ENCODE measurements around the gene RAPGEF5. TPM values are rescaled to one million over a fixed set of nuclear protein-coding genes. Genes with fewer than 3 reads are reported as not detected.

The RAPGEF5 gene
- polyA plus RNA-seq, 4 donors: 5.4 to 33.4 (median 10.1) TPM

DNA sequence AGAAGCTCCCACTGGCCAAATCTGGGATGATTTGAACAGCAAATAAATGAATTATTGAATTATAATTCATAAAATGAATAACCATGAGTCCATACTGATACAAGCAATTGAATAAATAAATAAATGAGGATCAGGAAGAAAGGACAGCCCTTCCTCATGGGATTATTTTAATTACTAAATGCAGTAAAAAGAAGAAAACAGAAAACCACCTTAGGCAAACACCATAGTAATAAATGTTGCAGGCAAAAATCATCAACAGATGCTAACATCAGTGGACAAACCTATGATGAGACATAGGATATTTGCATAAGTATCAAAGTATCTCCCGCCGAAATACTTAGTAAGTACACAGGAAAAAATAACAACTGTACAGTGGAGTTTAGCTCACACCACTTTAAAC is 33.2 kb downstream of the RAPGEF5 start:
- H3K9me3 ChIP-seq (ENCODE audit: control insufficient read depth in 2 of 2, insufficient read depth in 1 of 2, low read depth in 1 of 2, low read length in 1 of 2): no peaks in the 10 kb centered on the region
- WGBS, 3 donors: 82 to 92% (median 88%) methylated on average over 2 of the region's 2 CpGs
- no peaks in the 10 kb centered on the region for H3K27me3 ChIP-seq (ENCODE audit: control insufficient read depth in 3 of 3, insufficient read depth in 3 of 3, low read length in 3 of 3)
- H3K4me3 ChIP-seq (ENCODE audit: low read depth in 1 of 3, low read length in 3 of 3): no peak overlapping the region
- no peaks in the 10 kb centered on the region for H3K36me3 ChIP-seq (ENCODE audit: control insufficient read depth in 3 of 3, insufficient read depth in 2 of 3, low read depth in 1 of 3, low read length in 3 of 3)
- no peak overlapping the region for H3K27ac ChIP-seq (ENCODE audit: low read depth in 1 of 3, low read length in 2 of 3)
- peaks cover 2 to 7% (median 4%) of the 10 kb centered on the region in 3 donors for H3K4me1 ChIP-seq (ENCODE audit: control insufficient read depth in 3 of 3, insufficient read depth in 2 of 3, low read depth in 1 of 3, low read length in 2 of 3)
- no peak for FAIRE-seq
- DNase-seq: no peak

- H3K4me3 ChIP-seq (ENCODE audit: low read depth in 1 of 3, low read length in 3 of 3): no peak overlapping the region
- WGBS, 3 donors: 57 to 63% (median 59%) methylated on average over 2 of the region's 2 CpGs
- H3K27ac ChIP-seq (ENCODE audit: low read depth in 1 of 3, low read length in 2 of 3): no peak overlapping the region
- FAIRE-seq (no peak), DNase-seq (no peak)
- H3K9me3 ChIP-seq (ENCODE audit: control insufficient read depth in 2 of 2, insufficient read depth in 1 of 2, low read depth in 1 of 2, low read length in 1 of 2): no peaks in the 10 kb centered on the region
- H3K36me3 ChIP-seq (ENCODE audit: control insufficient read depth in 3 of 3, insufficient read depth in 2 of 3, low read depth in 1 of 3, low read length in 3 of 3): peaks cover 0 to 3% (median 0%) of the 10 kb centered on the region in 3 donors
- H3K27me3 ChIP-seq (ENCODE audit: control insufficient read depth in 3 of 3, insufficient read depth in 3 of 3, low read length in 3 of 3): no peaks in the 10 kb centered on the region
- H3K4me1 ChIP-seq (ENCODE audit: control insufficient read depth in 3 of 3, insufficient read depth in 2 of 3, low read depth in 1 of 3, low read length in 2 of 3): peaks cover 0 to 4% (median 3%) of the 10 kb centered on the region in 3 donors
Observed at GRCh38 chr7:22320416-22320815, 36.5 kb downstream of the RAPGEF5 start.

- Histone ChIP-seq H3K4me1 (ENCODE audit: control insufficient read depth in 3 of 3, insufficient read depth in 2 of 3, low read depth in 1 of 3, low read length in 2 of 3) (peaks cover 0 to 2% (median 2%) of the 10 kb centered on the region in 3 donors), H3K27me3 (ENCODE audit: control insufficient read depth in 3 of 3, insufficient read depth in 3 of 3, low read length in 3 of 3) (no peaks in the 10 kb centered on the region), H3K4me3 (ENCODE audit: low read depth in 1 of 3, low read length in 3 of 3) (no peak overlapping the region), H3K36me3 (ENCODE audit: control insufficient read depth in 3 of 3, insufficient read depth in 2 of 3, low read depth in 1 of 3, low read length in 3 of 3) (peaks cover 0 to 6% (median 0%) of the 10 kb centered on the region in 3 donors), H3K9me3 (ENCODE audit: control insufficient read depth in 2 of 2, insufficient read depth in 1 of 2, low read depth in 1 of 2, low read length in 1 of 2) (no peaks in the 10 kb centered on the region), H3K27ac (ENCODE audit: low read depth in 1 of 3, low read length in 2 of 3) (no peak overlapping the region)
- 68 to 74% (median 73%) methylated on average over 7 of the region's 7 CpGs for WGBS, 3 donors
- DNase-seq (no peak), FAIRE-seq (no peak)
Observed at GRCh38 chr7:22319424-22320403, 37.2 kb downstream of the RAPGEF5 start.

GRCh38 chr7:22318376-22318775 is 38.6 kb downstream of the RAPGEF5 start:
- FAIRE-seq (no peak), DNase-seq (no peak)
- Histone ChIP-seq H3K36me3 (ENCODE audit: control insufficient read depth in 3 of 3, insufficient read depth in 2 of 3, low read depth in 1 of 3, low read length in 3 of 3) (peaks cover 0 to 6% (median 0%) of the 10 kb centered on the region in 3 donors), H3K9me3 (ENCODE audit: control insufficient read depth in 2 of 2, insufficient read depth in 1 of 2, low read depth in 1 of 2, low read length in 1 of 2) (no peaks in the 10 kb centered on the region), H3K4me1 (ENCODE audit: control insufficient read depth in 3 of 3, insufficient read depth in 2 of 3, low read depth in 1 of 3, low read length in 2 of 3) (peaks cover 0 to 2% (median 2%) of the 10 kb centered on the region in 3 donors), H3K27me3 (ENCODE audit: control insufficient read depth in 3 of 3, insufficient read depth in 3 of 3, low read length in 3 of 3) (no peaks in the 10 kb centered on the region), H3K27ac (ENCODE audit: low read depth in 1 of 3, low read length in 2 of 3) (no peak overlapping the region), H3K4me3 (ENCODE audit: low read depth in 1 of 3, low read length in 3 of 3) (no peak overlapping the region)
- WGBS, 3 donors: 85 to 97% (median 91%) methylated on average over 4 of the region's 4 CpGs

DNA sequence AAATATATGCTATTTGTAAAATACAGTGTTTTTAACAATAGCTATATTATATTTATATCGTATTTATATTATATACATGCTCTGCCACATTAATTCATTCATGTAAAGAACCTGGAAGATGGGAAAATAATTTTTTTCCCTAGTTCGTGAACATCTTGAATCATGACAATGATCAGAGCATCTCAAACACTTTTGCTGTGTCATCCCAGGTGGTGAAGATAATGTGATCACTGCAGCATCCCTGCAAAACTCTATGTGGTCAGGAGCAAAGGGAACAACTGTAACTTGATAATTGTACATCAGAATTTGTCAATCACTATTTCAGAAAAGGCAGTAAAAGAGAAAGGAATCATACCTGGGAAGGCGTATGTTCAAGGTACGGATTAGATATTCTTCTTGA is 39.3 kb downstream of the RAPGEF5 start:
- Histone ChIP-seq H3K9me3 (ENCODE audit: control insufficient read depth in 2 of 2, insufficient read depth in 1 of 2, low read depth in 1 of 2, low read length in 1 of 2) (no peaks in the 10 kb centered on the region), H3K36me3 (ENCODE audit: control insufficient read depth in 3 of 3, insufficient read depth in 2 of 3, low read depth in 1 of 3, low read length in 3 of 3) (peaks cover 0 to 6% (median 0%) of the 10 kb centered on the region in 3 donors), H3K4me1 (ENCODE audit: control insufficient read depth in 3 of 3, insufficient read depth in 2 of 3, low read depth in 1 of 3, low read length in 2 of 3) (peaks cover 0 to 2% (median 2%) of the 10 kb centered on the region in 3 donors), H3K4me3 (ENCODE audit: low read depth in 1 of 3, low read length in 3 of 3) (no peak overlapping the region), H3K27me3 (ENCODE audit: control insufficient read depth in 3 of 3, insufficient read depth in 3 of 3, low read length in 3 of 3) (no peaks in the 10 kb centered on the region), H3K27ac (ENCODE audit: low read depth in 1 of 3, low read length in 2 of 3) (no peak overlapping the region)
- 89 to 96% (median 91%) methylated on average over 4 of the region's 4 CpGs for WGBS, 3 donors
- DNase-seq (no peak), FAIRE-seq (no peak)

- Histone ChIP-seq H3K27me3 (ENCODE audit: control insufficient read depth in 3 of 3, insufficient read depth in 3 of 3, low read length in 3 of 3) (no peaks in the 10 kb centered on the region), H3K4me1 (ENCODE audit: control insufficient read depth in 3 of 3, insufficient read depth in 2 of 3, low read depth in 1 of 3, low read length in 2 of 3) (peaks cover 0 to 2% (median 2%) of the 10 kb centered on the region in 3 donors), H3K4me3 (ENCODE audit: low read depth in 1 of 3, low read length in 3 of 3) (no peak overlapping the region), H3K9me3 (ENCODE audit: control insufficient read depth in 2 of 2, insufficient read depth in 1 of 2, low read depth in 1 of 2, low read length in 1 of 2) (no peaks in the 10 kb centered on the region), H3K27ac (ENCODE audit: low read depth in 1 of 3, low read length in 2 of 3) (no peak overlapping the region), H3K36me3 (ENCODE audit: control insufficient read depth in 3 of 3, insufficient read depth in 2 of 3, low read depth in 1 of 3, low read length in 3 of 3) (peaks cover 0 to 6% (median 0%) of the 10 kb centered on the region in 3 donors)
- WGBS, 3 donors: 86 to 90% (median 89%) methylated on average over 3 to 4 of the region's 4 CpGs
- no peak for FAIRE-seq
- no peak for DNase-seq
Observed at GRCh38 chr7:22316914-22317313, 40.0 kb downstream of the RAPGEF5 start.

- DNase-seq (no peak), FAIRE-seq (no peak)
- H3K9me3 ChIP-seq (ENCODE audit: control insufficient read depth in 2 of 2, insufficient read depth in 1 of 2, low read depth in 1 of 2, low read length in 1 of 2): no peaks in the 10 kb centered on the region
- no peaks in the 10 kb centered on the region for H3K27me3 ChIP-seq (ENCODE audit: control insufficient read depth in 3 of 3, insufficient read depth in 3 of 3, low read length in 3 of 3)
- WGBS, 3 donors: 91 to 95% (median 95%) methylated on average over 3 of the region's 3 CpGs
- H3K27ac ChIP-seq (ENCODE audit: low read depth in 1 of 3, low read length in 2 of 3): no peak overlapping the region
- peaks cover 3 to 12% (median 4%) of the 10 kb centered on the region in 3 donors for H3K36me3 ChIP-seq (ENCODE audit: control insufficient read depth in 3 of 3, insufficient read depth in 2 of 3, low read depth in 1 of 3, low read length in 3 of 3)
- H3K4me1 ChIP-seq (ENCODE audit: control insufficient read depth in 3 of 3, insufficient read depth in 2 of 3, low read depth in 1 of 3, low read length in 2 of 3): no peaks in the 10 kb centered on the region
- no peak overlapping the region for H3K4me3 ChIP-seq (ENCODE audit: low read depth in 1 of 3, low read length in 3 of 3)
Observed at GRCh38 chr7:22307816-22308215, 49.1 kb downstream of the RAPGEF5 start.

GRCh38 chr7:22305706-22306105 is 51.2 kb downstream of the RAPGEF5 start:
- Histone ChIP-seq H3K9me3 (ENCODE audit: control insufficient read depth in 2 of 2, insufficient read depth in 1 of 2, low read depth in 1 of 2, low read length in 1 of 2) (no peaks in the 10 kb centered on the region), H3K4me1 (ENCODE audit: control insufficient read depth in 3 of 3, insufficient read depth in 2 of 3, low read depth in 1 of 3, low read length in 2 of 3) (peaks cover 0 to 5% (median 0%) of the 10 kb centered on the region in 3 donors), H3K27ac (ENCODE audit: low read depth in 1 of 3, low read length in 2 of 3) (no peak overlapping the region), H3K36me3 (ENCODE audit: control insufficient read depth in 3 of 3, insufficient read depth in 2 of 3, low read depth in 1 of 3, low read length in 3 of 3) (peaks cover 3 to 14% (median 9%) of the 10 kb centered on the region in 3 donors), H3K4me3 (ENCODE audit: low read depth in 1 of 3, low read length in 3 of 3) (no peak overlapping the region), H3K27me3 (ENCODE audit: control insufficient read depth in 3 of 3, insufficient read depth in 3 of 3, low read length in 3 of 3) (no peaks in the 10 kb centered on the region)
- DNase-seq (no peak), FAIRE-seq (no peak)
- 85 to 97% (median 89%) methylated on average over 2 of the region's 2 CpGs for WGBS, 3 donors

Data from small intestine (tissue), 7 donors.